ENCODE data around the gene SORL1. TPM values are rescaled to one million over a fixed set of nuclear protein-coding genes. Genes with fewer than 3 reads are reported as not detected.

Gene SORL1
- polyA plus RNA-seq, 1 donor: 31.0 TPM

- WGBS (ENCODE audit: insufficient coverage, low lambda C conversion rate): 83% methylated on average over 2 of the region's 48 CpGs
- Histone ChIP-seq H3K9me3 (ENCODE audit: control insufficient read depth, low read depth, low read length) (no peaks in the 10 kb centered on the region), H3K27ac (ENCODE audit: low read length) (no peak overlapping the region), H3K36me3 (ENCODE audit: control insufficient read depth, insufficient read depth, low read length) (no peaks in the 10 kb centered on the region), H3K4me3 (ENCODE audit: low read length) (peak overlapping the region; percentile 20), H3K27me3 (ENCODE audit: control insufficient read depth, insufficient read depth, low read length) (peaks cover 2% of the 10 kb centered on the region), H3K4me1 (ENCODE audit: control insufficient read depth, insufficient read depth, low read length) (peaks cover 2% of the 10 kb centered on the region)
- peak in 1 of 2 donors; percentile 59 for DNase-seq
These were observed 25.4 kb upstream of the SORL1 start for GRCh38 chr11:121426476-121427399.

- no peaks in the 10 kb centered on the region for H3K9me3 ChIP-seq (ENCODE audit: control insufficient read depth, low read depth, low read length)
- H3K27ac ChIP-seq (ENCODE audit: low read length): no peak overlapping the region
- WGBS (ENCODE audit: insufficient coverage, low lambda C conversion rate): 33% methylated on average over 3 of the region's 8 CpGs
- H3K4me1 ChIP-seq (ENCODE audit: control insufficient read depth, insufficient read depth, low read length): peaks cover 2% of the 10 kb centered on the region
- no peak for DNase-seq
- no peak overlapping the region for H3K4me3 ChIP-seq (ENCODE audit: low read length)
- no peaks in the 10 kb centered on the region for H3K36me3 ChIP-seq (ENCODE audit: control insufficient read depth, insufficient read depth, low read length)
- peaks cover 2% of the 10 kb centered on the region for H3K27me3 ChIP-seq (ENCODE audit: control insufficient read depth, insufficient read depth, low read length)
These were observed 24.7 kb upstream of the SORL1 start for GRCh38 chr11:121427400-121427744.

GRCh38 chr11:121429556-121429955 is 22.6 kb upstream of the SORL1 start:
- H3K4me3 ChIP-seq (ENCODE audit: low read length): no peak overlapping the region
- no peaks in the 10 kb centered on the region for H3K9me3 ChIP-seq (ENCODE audit: control insufficient read depth, low read depth, low read length)
- H3K4me1 ChIP-seq (ENCODE audit: control insufficient read depth, insufficient read depth, low read length): peaks cover 4% of the 10 kb centered on the region
- DNase-seq: no peak
- no peak overlapping the region for H3K27ac ChIP-seq (ENCODE audit: low read length)
- 23% methylated on average over 2 of the region's 3 CpGs for WGBS (ENCODE audit: insufficient coverage, low lambda C conversion rate)
- no peaks in the 10 kb centered on the region for H3K36me3 ChIP-seq (ENCODE audit: control insufficient read depth, insufficient read depth, low read length)
- H3K27me3 ChIP-seq (ENCODE audit: control insufficient read depth, insufficient read depth, low read length): peaks cover 2% of the 10 kb centered on the region

- no peak for DNase-seq
- peaks cover 20% of the 10 kb centered on the region for H3K4me1 ChIP-seq (ENCODE audit: control insufficient read depth, insufficient read depth, low read length)
- H3K36me3 ChIP-seq (ENCODE audit: control insufficient read depth, insufficient read depth, low read length): no peaks in the 10 kb centered on the region
- WGBS (ENCODE audit: insufficient coverage, low lambda C conversion rate): no CpG with 5 or more reads among the region's 4 CpGs
- H3K27me3 ChIP-seq (ENCODE audit: control insufficient read depth, insufficient read depth, low read length): peaks cover under 1% of the 10 kb centered on the region
- no peak overlapping the region for H3K27ac ChIP-seq (ENCODE audit: low read length)
- H3K4me3 ChIP-seq (ENCODE audit: low read length): no peak overlapping the region
- H3K9me3 ChIP-seq (ENCODE audit: control insufficient read depth, low read depth, low read length): no peaks in the 10 kb centered on the region
These were observed 20.1 kb upstream of the SORL1 start for GRCh38 chr11:121431820-121432526.

- WGBS (ENCODE audit: insufficient coverage, low lambda C conversion rate): no CpG with 5 or more reads among the region's 4 CpGs
- no peak for DNase-seq
- Histone ChIP-seq H3K4me3 (ENCODE audit: low read length) (no peak overlapping the region), H3K27ac (ENCODE audit: low read length) (peak overlapping the region; percentile 44), H3K36me3 (ENCODE audit: control insufficient read depth, insufficient read depth, low read length) (no peaks in the 10 kb centered on the region), H3K9me3 (ENCODE audit: control insufficient read depth, low read depth, low read length) (no peaks in the 10 kb centered on the region), H3K27me3 (ENCODE audit: control insufficient read depth, insufficient read depth, low read length) (no peaks in the 10 kb centered on the region), H3K4me1 (ENCODE audit: control insufficient read depth, insufficient read depth, low read length) (peaks cover 18% of the 10 kb centered on the region)
These were observed 17.0 kb upstream of the SORL1 start for GRCh38 chr11:121435132-121435531.

- Histone ChIP-seq H3K36me3 (ENCODE audit: control insufficient read depth, insufficient read depth, low read length) (no peaks in the 10 kb centered on the region), H3K9me3 (ENCODE audit: control insufficient read depth, low read depth, low read length) (no peaks in the 10 kb centered on the region), H3K27ac (ENCODE audit: low read length) (peak overlapping the region; percentile 44), H3K4me1 (ENCODE audit: control insufficient read depth, insufficient read depth, low read length) (peaks cover 18% of the 10 kb centered on the region), H3K27me3 (ENCODE audit: control insufficient read depth, insufficient read depth, low read length) (no peaks in the 10 kb centered on the region), H3K4me3 (ENCODE audit: low read length) (no peak overlapping the region)
- DNase-seq: peak in 1 of 2 donors; percentile 74
- no CpG with 5 or more reads among the region's 3 CpGs for WGBS (ENCODE audit: insufficient coverage, low lambda C conversion rate)
These were observed 16.3 kb upstream of the SORL1 start for GRCh38 chr11:121435551-121436511.

GRCh38 chr11:121437018-121437685 is 15.0 kb upstream of the SORL1 start:
- Histone ChIP-seq H3K4me3 (ENCODE audit: low read length) (no peak overlapping the region), H3K27me3 (ENCODE audit: control insufficient read depth, insufficient read depth, low read length) (no peaks in the 10 kb centered on the region), H3K27ac (ENCODE audit: low read length) (no peak overlapping the region), H3K9me3 (ENCODE audit: control insufficient read depth, low read depth, low read length) (no peaks in the 10 kb centered on the region), H3K36me3 (ENCODE audit: control insufficient read depth, insufficient read depth, low read length) (no peaks in the 10 kb centered on the region), H3K4me1 (ENCODE audit: control insufficient read depth, insufficient read depth, low read length) (peaks cover 18% of the 10 kb centered on the region)
- no peak for DNase-seq

GRCh38 chr11:121437686-121438078 is 14.4 kb upstream of the SORL1 start:
- H3K4me3 ChIP-seq (ENCODE audit: low read length): no peak overlapping the region
- peaks cover 18% of the 10 kb centered on the region for H3K4me1 ChIP-seq (ENCODE audit: control insufficient read depth, insufficient read depth, low read length)
- no peak for DNase-seq
- H3K9me3 ChIP-seq (ENCODE audit: control insufficient read depth, low read depth, low read length): no peaks in the 10 kb centered on the region
- H3K27ac ChIP-seq (ENCODE audit: low read length): no peak overlapping the region
- H3K27me3 ChIP-seq (ENCODE audit: control insufficient read depth, insufficient read depth, low read length): no peaks in the 10 kb centered on the region
- 93% methylated on average over 3 of the region's 4 CpGs for WGBS (ENCODE audit: insufficient coverage, low lambda C conversion rate)
- no peaks in the 10 kb centered on the region for H3K36me3 ChIP-seq (ENCODE audit: control insufficient read depth, insufficient read depth, low read length)

GRCh38 chr11:121439337-121439736 is 12.8 kb upstream of the SORL1 start:
- Histone ChIP-seq H3K27ac (ENCODE audit: low read length) (no peak overlapping the region), H3K4me1 (ENCODE audit: control insufficient read depth, insufficient read depth, low read length) (peaks cover 16% of the 10 kb centered on the region), H3K27me3 (ENCODE audit: control insufficient read depth, insufficient read depth, low read length) (no peaks in the 10 kb centered on the region), H3K4me3 (ENCODE audit: low read length) (no peak overlapping the region), H3K36me3 (ENCODE audit: control insufficient read depth, insufficient read depth, low read length) (no peaks in the 10 kb centered on the region), H3K9me3 (ENCODE audit: control insufficient read depth, low read depth, low read length) (no peaks in the 10 kb centered on the region)
- no peak for DNase-seq
- WGBS (ENCODE audit: insufficient coverage, low lambda C conversion rate): 81% methylated on average over 2 of the region's 4 CpGs

GRCh38 chr11:121439759-121440158 is 12.4 kb upstream of the SORL1 start:
- no peak for DNase-seq
- Histone ChIP-seq H3K27me3 (ENCODE audit: control insufficient read depth, insufficient read depth, low read length) (no peaks in the 10 kb centered on the region), H3K4me1 (ENCODE audit: control insufficient read depth, insufficient read depth, low read length) (peaks cover 15% of the 10 kb centered on the region), H3K4me3 (ENCODE audit: low read length) (no peak overlapping the region), H3K27ac (ENCODE audit: low read length) (no peak overlapping the region), H3K36me3 (ENCODE audit: control insufficient read depth, insufficient read depth, low read length) (no peaks in the 10 kb centered on the region), H3K9me3 (ENCODE audit: control insufficient read depth, low read depth, low read length) (no peaks in the 10 kb centered on the region)

Measured in large intestine (tissue), 3 donors.